Stimulated activated CD8-positive, alpha-beta memory T cell treated with anti-CD3 and anti-CD28 coated beads, Interleukin-4, amount 100 ng/mL, for 4 hours (primary cell): Measurements from ENCODE around the gene TEF.
"Not testable (repeated sequence)": the region's sequence is repeated elsewhere in the genome, so short reads cannot be mapped to it uniquely, and the experiment has no call there.

Experiments used
- DNase-seq, 2 donors: peaks; one replicate each; pipeline ENCODE4 v3.0.0-alpha.2; 2020; ENCODE audit warnings: low read depth in 2 of 2, low spot score in 1 of 2

Gene TEF

GRCh38 chr22:41380993-41381328 is 781 bp upstream of the TEF start:
- no peak for DNase-seq

GRCh38 chr22:41382098-41382578 is 396 bp downstream of the TEF start:
- peak; percentile 11 to 26 for DNase-seq

- no peak for DNase-seq
Observed at GRCh38 chr22:41382610-41383009, 868 bp downstream of the TEF start.

DNA sequence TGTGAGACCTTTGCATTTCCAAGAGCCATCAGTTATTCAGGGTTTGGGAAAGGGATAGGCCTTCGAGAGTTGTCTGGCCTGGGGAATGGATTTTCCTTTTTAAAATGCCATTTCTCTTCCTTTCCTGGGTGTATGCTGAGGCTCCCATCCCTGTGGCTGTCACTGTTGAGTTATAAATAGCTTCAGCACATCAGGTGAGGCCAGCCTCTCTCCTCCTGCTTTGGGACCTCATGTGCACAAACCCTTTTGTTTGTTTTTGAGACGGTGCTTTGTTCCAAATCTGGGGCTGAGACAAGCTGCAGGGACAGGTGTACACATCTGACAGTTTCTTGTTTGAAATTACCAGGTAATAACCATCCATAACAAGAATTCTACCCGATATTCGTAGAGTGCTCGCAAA is 1.3 kb downstream of the TEF start:
- DNase-seq: no peak

GRCh38 chr22:41384128-41384527 is 2.4 kb downstream of the TEF start:
- DNase-seq: no peak

DNA sequence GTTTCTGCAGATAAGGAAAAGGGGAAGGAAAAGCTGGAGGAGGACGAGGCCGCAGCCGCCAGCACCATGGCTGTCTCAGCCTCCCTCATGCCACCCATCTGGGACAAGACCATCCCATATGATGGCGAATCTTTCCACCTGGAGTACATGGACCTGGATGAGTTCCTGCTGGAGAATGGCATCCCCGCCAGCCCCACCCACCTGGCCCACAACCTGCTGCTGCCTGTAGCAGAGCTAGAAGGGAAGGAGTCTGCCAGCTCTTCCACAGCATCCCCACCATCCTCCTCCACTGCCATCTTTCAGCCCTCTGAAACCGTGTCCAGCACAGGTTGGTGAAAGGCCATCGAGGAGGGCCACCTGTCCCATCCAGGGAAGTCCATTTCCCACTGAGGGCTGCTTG is 5.6 kb downstream of the TEF start:
- DNase-seq: no peak

DNA sequence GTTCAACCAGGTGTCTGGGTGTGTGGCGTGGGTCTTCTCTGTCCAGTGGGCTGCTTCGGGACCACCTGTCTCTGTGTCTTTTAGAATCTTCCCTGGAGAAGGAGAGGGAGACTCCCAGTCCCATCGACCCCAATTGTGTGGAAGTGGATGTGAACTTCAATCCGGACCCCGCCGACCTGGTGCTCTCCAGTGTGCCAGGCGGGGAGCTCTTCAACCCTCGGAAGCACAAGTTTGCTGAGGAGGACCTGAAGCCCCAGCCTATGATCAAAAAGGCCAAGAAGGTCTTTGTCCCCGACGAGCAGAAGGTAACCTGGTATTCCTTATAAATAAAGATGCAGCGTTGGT is 12.2 kb downstream of the TEF start:
- DNase-seq: no peak

DNA sequence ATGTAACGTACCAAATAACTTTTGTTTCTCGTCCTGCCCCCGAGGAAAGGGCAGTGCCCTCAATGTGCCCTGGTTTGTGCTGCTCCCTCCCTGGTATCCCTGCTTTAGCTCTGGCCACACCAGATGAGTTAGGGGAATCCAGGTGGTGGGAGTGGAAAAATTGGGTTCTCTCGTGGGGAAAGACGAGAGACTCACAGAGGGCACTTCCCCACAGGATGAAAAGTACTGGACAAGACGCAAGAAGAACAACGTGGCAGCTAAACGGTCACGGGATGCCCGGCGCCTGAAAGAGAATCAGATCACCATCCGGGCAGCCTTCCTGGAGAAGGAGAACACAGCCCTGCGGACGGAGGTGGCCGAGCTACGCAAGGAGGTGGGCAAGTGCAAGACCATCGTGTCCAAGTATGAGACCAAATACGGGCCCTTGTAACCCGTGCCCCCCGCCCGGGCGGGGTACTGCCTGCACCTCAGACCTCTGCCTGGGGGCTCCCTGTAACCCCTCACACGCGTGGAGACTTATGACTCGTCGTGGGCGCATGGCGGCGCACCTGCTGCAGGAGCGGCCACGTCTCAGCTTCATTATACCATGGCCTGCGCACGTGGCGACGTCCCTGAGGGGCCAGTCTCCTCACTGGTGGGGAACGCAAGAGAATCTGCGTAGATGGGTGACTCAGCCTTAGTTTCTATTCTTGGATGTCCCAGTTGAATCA is 13.9 kb downstream of the TEF start:
- DNase-seq: no peak

GRCh38 chr22:41397143-41397811 is 15.5 kb downstream of the TEF start:
- DNase-seq: no peak

DNA sequence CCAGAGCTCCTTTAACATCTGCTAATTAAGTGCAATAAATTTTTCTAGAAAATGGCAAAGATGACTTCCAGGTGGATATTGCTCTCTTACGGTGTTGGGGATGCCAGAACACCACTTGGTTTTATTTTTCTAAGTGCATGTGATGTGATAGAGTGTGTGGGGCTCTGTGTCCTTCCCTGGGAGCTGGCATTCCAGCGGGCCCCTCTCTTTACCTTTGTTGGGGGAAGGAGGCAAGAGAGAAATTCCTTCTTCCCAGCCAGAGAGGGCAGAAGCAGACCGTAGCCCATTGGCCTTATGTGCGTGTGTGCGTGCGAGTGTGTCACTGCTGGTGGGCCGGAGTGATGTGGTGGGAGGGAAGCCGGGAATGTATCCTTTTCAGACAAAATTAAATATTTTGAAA is 17.2 kb downstream of the TEF start:
- no peak for DNase-seq

GRCh38 chr22:41401781-41402648 is 20.3 kb downstream of the TEF start:
- DNase-seq: no peak

GRCh38 chr22:41402851-41403250 is 21.1 kb downstream of the TEF start:
- not testable (repeated sequence) for DNase-seq

GRCh38 chr22:41403532-41404318 is 22.0 kb downstream of the TEF start:
- DNase-seq: peak; percentile 56 to 57

DNA sequence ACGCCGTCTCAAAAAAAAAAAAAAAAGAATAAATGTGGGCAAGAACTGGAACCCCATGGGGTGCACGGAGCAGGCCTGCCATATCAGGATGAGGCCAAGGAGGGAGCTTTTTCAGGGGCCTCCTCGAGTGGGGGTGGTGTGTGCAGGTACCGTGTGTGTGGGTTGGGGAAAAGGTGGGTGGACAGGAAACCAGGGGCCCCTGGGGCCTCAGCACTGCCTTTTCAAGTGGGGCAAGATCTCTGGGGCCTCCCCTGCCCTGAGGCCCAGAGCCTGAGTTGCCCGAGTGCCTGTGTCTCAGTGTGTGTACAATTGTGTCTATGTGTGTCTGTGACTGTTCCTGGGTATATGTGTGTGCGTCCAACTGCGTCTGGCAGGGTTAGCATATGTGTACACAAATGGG is 23.8 kb downstream of the TEF start:
- DNase-seq: no peak

DNA sequence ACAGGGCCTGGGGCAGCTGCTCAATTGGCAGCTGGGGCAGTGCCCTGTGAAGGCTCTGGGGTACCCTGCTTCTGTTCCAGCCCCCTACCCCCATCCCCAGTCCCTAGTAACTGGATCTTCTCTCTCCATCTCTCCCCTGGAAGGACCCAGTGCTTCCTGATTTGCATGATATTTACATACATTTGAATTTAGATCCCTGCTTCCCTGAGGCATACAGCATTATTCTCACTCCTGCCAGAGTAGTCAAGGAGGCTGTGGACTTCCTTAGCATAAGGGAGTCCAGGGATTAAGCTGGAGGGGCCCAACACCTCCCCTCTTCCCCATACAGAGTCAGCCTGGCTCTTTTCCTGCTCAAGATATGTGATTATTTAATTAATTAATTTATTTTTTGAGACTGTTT is 24.7 kb downstream of the TEF start:
- DNase-seq: no peak

DNA sequence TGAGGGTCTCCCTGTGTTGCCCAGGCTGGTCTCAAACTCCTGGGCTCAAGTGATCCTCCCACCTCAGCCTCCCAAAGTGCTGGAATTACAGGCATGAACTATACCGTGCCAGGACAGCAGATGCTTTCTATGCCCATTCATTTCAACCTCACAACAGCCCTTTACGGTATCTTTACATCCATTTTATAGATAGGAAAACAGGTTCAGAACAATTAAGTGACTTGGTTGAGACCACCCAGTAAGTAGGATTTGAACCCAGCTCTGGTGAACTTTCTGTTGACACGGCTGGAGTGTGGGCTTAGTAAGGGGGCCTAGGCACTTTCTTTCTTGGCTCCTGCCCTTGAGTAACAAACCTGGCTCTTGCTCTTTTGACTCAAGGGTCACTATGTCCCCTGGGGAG is 25.7 kb downstream of the TEF start:
- DNase-seq: no peak

GRCh38 chr22:41408665-41409064 is 26.9 kb downstream of the TEF start:
- DNase-seq: no peak

- DNase-seq: no peak
Observed at GRCh38 chr22:41410311-41410751, 28.6 kb downstream of the TEF start.

- DNase-seq: no peak
Observed at GRCh38 chr22:41411021-41411851, 29.5 kb downstream of the TEF start.

- no peak for DNase-seq
Observed at GRCh38 chr22:41415554-41415953, 33.8 kb downstream of the TEF start.
